Neural cell (in vitro differentiated cells): ENCODE results near the gene SLC25A19.

Source experiments
- CTCF ChIP-seq: fragments of 450-650 bp; IDR thresholded peaks from 2 replicates; pipeline ENCODE4 v1.5.1; 2014; ENCODE audit warnings: antibody characterized with exemption, mild to moderate bottlenecking, moderate library complexity; ENCODE audit not compliant: poor library complexity, severe bottlenecking
- SMC3 ChIP-seq: fragments of 450-650 bp; conservative IDR thresholded peaks from 2 replicates; pipeline ENCODE4 v1.6.1; 2014; ENCODE audit warnings: antibody characterized with exemption, mild to moderate bottlenecking, moderate library complexity; ENCODE audit not compliant: poor library complexity

- TF ChIP-seq CTCF, result no peak
- TF ChIP-seq SMC3, result no peak
These were observed 37.0 kb downstream of the SLC25A19 start for GRCh38 chr17:75252039-75252816.
